Astrocyte (in vitro differentiated cells and primary cell): ENCODE data around the gene AGAP5. TPM values are rescaled to one million over a fixed set of nuclear protein-coding genes. Genes with fewer than 3 reads are reported as not detected.
"Not testable (repeated sequence)": the region's sequence is repeated elsewhere in the genome, so short reads cannot be mapped to it uniquely, and the experiment has no call there.

ENCODE experiments used
- DNase-seq: peaks from one replicate; pipeline ENCODE4 v3.0.0-alpha.2; 2010; ENCODE audit warnings: low read depth
- FAIRE-seq: peaks from 2 replicates; lab custom pipeline; 2011; peaks lifted over from hg19 to GRCh38; lab: Jason Lieb, UNC
- H2AFZ ChIP-seq: 2 replicates; pipeline ENCODE4 v1.6.0; 2012; ENCODE audit warnings: low read depth, low read length, inconsistent platforms
- H3K27ac ChIP-seq: 2 replicates; pipeline ENCODE4 v1.5.1; 2011; ENCODE audit warnings: low read depth, low read length, inconsistent platforms
- H3K27me3 ChIP-seq: 2 replicates; pipeline ENCODE4 v1.6.0; 2011; ENCODE audit warnings: low read length, inconsistent platforms; ENCODE audit not compliant: insufficient read depth
- H3K36me3 ChIP-seq: 2 replicates; pipeline ENCODE4 v1.5.1; 2011; ENCODE audit warnings: low read length, inconsistent platforms; ENCODE audit not compliant: insufficient read depth
- H3K4me1 ChIP-seq: 2 replicates; pipeline ENCODE4 v1.5.1; 2011; ENCODE audit warnings: low read length, inconsistent platforms; ENCODE audit not compliant: insufficient read depth
- H3K4me2 ChIP-seq: 2 replicates; pipeline ENCODE4 v1.6.0; 2012; ENCODE audit warnings: low read length, inconsistent platforms
- H3K4me3 ChIP-seq: 2 replicates; pipeline ENCODE4 v1.5.1; 2011; ENCODE audit warnings: low read depth, mild to moderate bottlenecking, low read length, inconsistent platforms; ENCODE audit not compliant: insufficient read depth
- H3K79me2 ChIP-seq: 2 replicates; pipeline ENCODE4 v1.6.0; 2012; ENCODE audit warnings: mild to moderate bottlenecking, low read length, inconsistent platforms; ENCODE audit not compliant: insufficient read depth
- H3K9ac ChIP-seq: 2 replicates; pipeline ENCODE4 v1.6.0; 2012; ENCODE audit warnings: mild to moderate bottlenecking, low read length, inconsistent platforms
- H3K9me3 ChIP-seq: 2 replicates; pipeline ENCODE4 v1.5.1; 2012; ENCODE audit warnings: low read depth, mild to moderate bottlenecking, low read length, inconsistent platforms; ENCODE audit not compliant: insufficient read depth
- H4K20me1 ChIP-seq: 2 replicates; pipeline ENCODE4 v1.6.0; 2012; ENCODE audit warnings: low read length, inconsistent platforms; ENCODE audit not compliant: insufficient read depth
- H3K27ac Mint-ChIP-seq: one replicate; pipeline ENCODE4 v1.8.0; 2021; ENCODE audit warnings: mild to moderate bottlenecking, mixed read lengths; ENCODE audit not compliant: unreplicated experiment
- H3K27me3 Mint-ChIP-seq: one replicate; pipeline ENCODE4 v1.8.0; 2021; ENCODE audit warnings: low read depth, mixed read lengths; ENCODE audit not compliant: unreplicated experiment
- H3K36me3 Mint-ChIP-seq: one replicate; pipeline ENCODE4 v1.8.0; 2021; ENCODE audit warnings: low read depth, mixed read lengths; ENCODE audit not compliant: unreplicated experiment
- H3K4me1 Mint-ChIP-seq: one replicate; pipeline ENCODE4 v1.8.0; 2021; ENCODE audit warnings: low read depth, mixed read lengths; ENCODE audit not compliant: unreplicated experiment
- H3K4me3 Mint-ChIP-seq: one replicate; pipeline ENCODE4 v1.8.0; 2021; ENCODE audit warnings: mild to moderate bottlenecking, moderate library complexity, mixed read lengths; ENCODE audit not compliant: unreplicated experiment
- H3K9me3 Mint-ChIP-seq: one replicate; pipeline ENCODE4 v1.8.0; 2021; ENCODE audit warnings: mild to moderate bottlenecking, mixed read lengths; ENCODE audit not compliant: unreplicated experiment
- CTCF ChIP-seq: IDR thresholded peaks from 2 replicates; pipeline ENCODE4 v1.5.1; 2011; ENCODE audit warnings: low read depth, mild to moderate bottlenecking, inconsistent platforms, low read length, moderate library complexity; ENCODE audit not compliant: insufficient read depth
- EZH2 ChIP-seq: IDR thresholded peaks from 2 replicates; pipeline ENCODE4 v1.6.1; 2012; ENCODE audit warnings: mild to moderate bottlenecking, low read length, inconsistent platforms; ENCODE audit not compliant: insufficient read depth
- total RNA-seq: library from RNA; stranded (reverse); gene quantifications from 2 replicates; pipeline ENCODE4 v1.2.1, GENCODE V29; 2021

AGAP5 gene
- total RNA-seq, 1 donor from 2014 or later: 5.1 TPM

GRCh38 chr10:73717556-73717955 lies 19.6 kb upstream of the AGAP5 start:
- H3K27ac ChIP-seq: no peak overlapping the region
- peaks cover 13% of the 10 kb centered on the region for H3K4me1 Mint-ChIP-seq
- no peaks in the 10 kb centered on the region for H3K79me2 ChIP-seq
- H3K9ac ChIP-seq: no peak overlapping the region
- FAIRE-seq (no peak), DNase-seq (no peak)
- no peaks in the 10 kb centered on the region for H3K9me3 Mint-ChIP-seq
- H3K36me3 ChIP-seq: peaks cover 27% of the 10 kb centered on the region
- peaks cover 7% of the 10 kb centered on the region for H3K4me1 ChIP-seq
- no peak overlapping the region for H3K4me2 ChIP-seq
- H3K27me3 Mint-ChIP-seq: no peaks in the 10 kb centered on the region
- H3K4me3 Mint-ChIP-seq: no peak overlapping the region
- no peaks in the 10 kb centered on the region for H4K20me1 ChIP-seq
- H3K9me3 ChIP-seq: no peaks in the 10 kb centered on the region
- no peak overlapping the region for H3K27ac Mint-ChIP-seq
- H2AFZ ChIP-seq: no peak overlapping the region
- TF ChIP-seq CTCF (no peak), EZH2 (no peak)
- no peak overlapping the region for H3K4me3 ChIP-seq
- H3K27me3 ChIP-seq: no peaks in the 10 kb centered on the region
- H3K36me3 Mint-ChIP-seq: peaks cover 4% of the 10 kb centered on the region

- no peaks in the 10 kb centered on the region for H3K27me3 Mint-ChIP-seq
- no peaks in the 10 kb centered on the region for H3K79me2 ChIP-seq
- no peak overlapping the region for H3K4me3 ChIP-seq
- no peak overlapping the region for H3K4me2 ChIP-seq
- H3K36me3 ChIP-seq: peaks cover 22% of the 10 kb centered on the region
- no peak overlapping the region for H2AFZ ChIP-seq
- peaks cover 4% of the 10 kb centered on the region for H3K36me3 Mint-ChIP-seq
- no peak overlapping the region for H3K9ac ChIP-seq
- peaks cover 12% of the 10 kb centered on the region for H3K4me1 Mint-ChIP-seq
- H3K27me3 ChIP-seq: no peaks in the 10 kb centered on the region
- H3K9me3 Mint-ChIP-seq: no peaks in the 10 kb centered on the region
- DNase-seq (no peak), FAIRE-seq (no peak)
- H3K27ac Mint-ChIP-seq: no peak overlapping the region
- H3K4me3 Mint-ChIP-seq: no peak overlapping the region
- TF ChIP-seq CTCF: no peak
- TF ChIP-seq EZH2: no peak
- H3K4me1 ChIP-seq: peaks cover 6% of the 10 kb centered on the region
- H3K27ac ChIP-seq: no peak overlapping the region
- H3K9me3 ChIP-seq: no peaks in the 10 kb centered on the region
- no peaks in the 10 kb centered on the region for H4K20me1 ChIP-seq
Observed at GRCh38 chr10:73716251-73716650, 18.3 kb upstream of the AGAP5 start.

- not testable (repeated sequence) for H3K4me3 Mint-ChIP-seq, H3K27ac Mint-ChIP-seq, H3K36me3 Mint-ChIP-seq
Observed at GRCh38 chr10:73715179-73716156, 17.6 kb upstream of the AGAP5 start.

GRCh38 chr10:73714483-73714882 lies 16.6 kb upstream of the AGAP5 start:
- H3K36me3 Mint-ChIP-seq, H3K27ac Mint-ChIP-seq, H3K27me3 Mint-ChIP-seq, H4K20me1 ChIP-seq, H3K79me2 ChIP-seq, DNase-seq, H3K9me3 ChIP-seq, H3K4me3 ChIP-seq, H3K27me3 ChIP-seq, H3K4me1 ChIP-seq, H3K4me3 Mint-ChIP-seq, H2AFZ ChIP-seq, H3K27ac ChIP-seq, H3K4me2 ChIP-seq, FAIRE-seq, H3K9me3 Mint-ChIP-seq, H3K9ac ChIP-seq, H3K4me1 Mint-ChIP-seq: not testable (repeated sequence)
- peaks cover 16% of the 10 kb centered on the region for H3K36me3 ChIP-seq

More at GRCh38 chr10:73715179-73716156, 17.6 kb upstream of the AGAP5 start:
- DNase-seq, H4K20me1 ChIP-seq, H3K9ac ChIP-seq, H3K4me3 ChIP-seq, H3K9me3 Mint-ChIP-seq, H3K27ac ChIP-seq, H3K27me3 ChIP-seq, H3K4me2 ChIP-seq, FAIRE-seq, H3K79me2 ChIP-seq, H3K27me3 Mint-ChIP-seq, H3K4me1 Mint-ChIP-seq, H3K4me1 ChIP-seq, H2AFZ ChIP-seq, H3K9me3 ChIP-seq: not testable (repeated sequence)
- peaks cover 20% of the 10 kb centered on the region for H3K36me3 ChIP-seq
